NCI-H2171 treated with DMSO at 0.1 percent for 48 hours (cell line): ENCODE data around the gene EVX2.
A peak's percentile ranks its signal among the peaks of the same experiment; 100 is the strongest.

Experiments used
- DNase-seq: peaks from one replicate; lab custom pipeline; 2025; lab: John Stamatoyannopoulos, UW

The EVX2 gene

GRCh38 chr2:176082824-176083751, 674 bp downstream of the EVX2 start:
- DNase-seq, result no peak

- no peak for DNase-seq
These were observed 1.3 kb downstream of the EVX2 start for GRCh38 chr2:176082525-176082823.

GRCh38 chr2:176081837-176082524, 1.8 kb downstream of the EVX2 start:
- DNase-seq, result no peak

- no peak for DNase-seq
These were observed 2.4 kb downstream of the EVX2 start for GRCh38 chr2:176081376-176081836.

GRCh38 chr2:176080540-176081375, 3.0 kb downstream of the EVX2 start:
- peak; percentile 39 for DNase-seq

GRCh38 chr2:176079831-176080539, 3.8 kb downstream of the EVX2 start:
- DNase-seq, result peak; percentile 75

GRCh38 chr2:176079285-176079830, 4.4 kb downstream of the EVX2 start:
- no peak for DNase-seq

GRCh38 chr2:176078541-176079284, 5.0 kb downstream of the EVX2 start:
- DNase-seq, result no peak

GRCh38 chr2:176076796-176077195, 7.0 kb downstream of the EVX2 start:
- no peak for DNase-seq

GRCh38 chr2:176076063-176076462, 7.7 kb downstream of the EVX2 start:
- DNase-seq, result no peak

- peak; percentile 76 for DNase-seq
These were observed 8.3 kb downstream of the EVX2 start for GRCh38 chr2:176075481-176075880.

GRCh38 chr2:176074919-176075425, 8.8 kb downstream of the EVX2 start:
- no peak for DNase-seq

GRCh38 chr2:176072951-176073904, 10.5 kb downstream of the EVX2 start:
- DNase-seq, result no peak

GRCh38 chr2:176072292-176072669, 11.5 kb downstream of the EVX2 start:
- no peak for DNase-seq

GRCh38 chr2:176071330-176072291, 12.2 kb downstream of the EVX2 start:
- DNase-seq, result no peak

- no peak for DNase-seq
These were observed 15.3 kb downstream of the EVX2 start for GRCh38 chr2:176068419-176068832.

GRCh38 chr2:176067589-176068418, 16.0 kb downstream of the EVX2 start:
- DNase-seq, result no peak
